IPS DF 6.9 (cell line): ENCODE results near the gene ATF7.

Experiments used
- DNase-seq: peaks from one replicate; pipeline ENCODE4 v3.0.0-alpha.2; 2013; ENCODE audit warnings: low read depth, low spot score
- H3K27ac ChIP-seq: one replicate; pipeline ENCODE4 v1.5.1; 2013; ENCODE audit warnings: low read length, control low read depth
- H3K27me3 ChIP-seq: 2 replicates; pipeline ENCODE4 v1.6.1; 2013; ENCODE audit warnings: mild to moderate bottlenecking, low read length; ENCODE audit not compliant: control insufficient read depth, insufficient read depth
- H3K36me3 ChIP-seq: 2 replicates; pipeline ENCODE4 v1.6.1; 2013; ENCODE audit warnings: low read length; ENCODE audit not compliant: control insufficient read depth, insufficient read depth
- H3K4me1 ChIP-seq: 2 replicates; pipeline ENCODE4 v1.6.1; 2013; ENCODE audit warnings: low read length; ENCODE audit not compliant: control insufficient read depth, insufficient read depth
- H3K4me3 ChIP-seq: 2 replicates; pipeline ENCODE4 v1.5.1; 2013; ENCODE audit warnings: mild to moderate bottlenecking, low read length
- H3K9me3 ChIP-seq: 2 replicates; pipeline ENCODE4 v1.6.1; 2013; ENCODE audit warnings: low read length, inconsistent platforms; ENCODE audit not compliant: control insufficient read depth, insufficient read depth
- WGBS: extraction: QIAGEN DNeasy Blood & Tissue Kit; methylation state at CpG from one replicate; pipeline ENCODE4 v1.1.7; 2013; ENCODE audit warnings: mixed read lengths, missing lambda C conversion rate; ENCODE audit not compliant: insufficient read length, insufficient coverage; 5-methylcytosine and 5-hydroxymethylcytosine counted together

The ATF7 gene

DNA sequence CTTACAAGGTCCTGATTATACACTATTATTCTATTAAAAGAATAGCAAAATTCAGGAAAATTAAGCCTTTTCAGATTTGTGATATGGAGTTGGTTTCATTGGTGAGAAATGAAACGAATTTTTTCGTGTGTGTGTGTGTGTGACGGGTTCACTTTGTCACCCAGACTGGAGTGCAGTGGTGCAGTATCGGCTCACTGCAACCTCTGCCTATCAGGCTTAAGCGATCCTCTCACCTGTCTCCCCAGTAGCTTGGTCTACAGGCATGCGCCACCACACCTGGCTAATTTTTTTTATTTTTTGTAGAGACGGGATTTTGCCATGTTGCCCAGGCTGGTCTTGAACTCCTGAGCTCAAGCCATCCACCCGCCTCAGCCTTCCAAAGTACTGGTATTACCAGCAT lies 164.6 kb downstream of the ATF7 start:
- Histone ChIP-seq H3K9me3 (no peaks in the 10 kb centered on the region), H3K36me3 (peaks cover 71% of the 10 kb centered on the region), H3K4me3 (no peak overlapping the region), H3K27me3 (no peaks in the 10 kb centered on the region), H3K4me1 (no peaks in the 10 kb centered on the region), H3K27ac (no peak overlapping the region)
- DNase-seq: no peak
- 100% methylated on average over 2 of the region's 8 CpGs for WGBS

DNA sequence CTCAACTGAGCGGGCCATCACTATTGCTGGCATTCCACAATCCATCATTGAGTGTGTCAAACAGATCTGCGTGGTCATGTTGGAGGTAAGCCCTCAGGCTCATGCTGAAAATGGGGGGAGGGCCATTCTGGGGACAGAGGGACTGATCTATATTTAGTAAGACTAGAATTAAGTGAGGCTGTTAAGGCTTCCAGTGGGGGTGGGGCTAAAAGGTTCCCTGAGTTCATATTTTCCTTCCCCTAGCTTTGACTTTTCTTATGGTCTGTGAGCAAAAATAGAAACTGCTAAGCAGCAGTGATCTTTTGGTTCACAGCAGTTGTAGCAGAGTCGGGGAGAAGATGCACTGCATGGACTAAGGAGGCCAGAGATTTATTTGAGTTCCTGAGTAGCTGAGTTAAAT lies 165.1 kb downstream of the ATF7 start:
- Histone ChIP-seq H3K9me3 (no peaks in the 10 kb centered on the region), H3K36me3 (peaks cover 68% of the 10 kb centered on the region), H3K4me3 (no peak overlapping the region), H3K27me3 (no peaks in the 10 kb centered on the region), H3K27ac (no peak overlapping the region), H3K4me1 (no peaks in the 10 kb centered on the region)
- WGBS: no CpG with 5 or more reads among the region's 3 CpGs
- DNase-seq: no peak

DNA sequence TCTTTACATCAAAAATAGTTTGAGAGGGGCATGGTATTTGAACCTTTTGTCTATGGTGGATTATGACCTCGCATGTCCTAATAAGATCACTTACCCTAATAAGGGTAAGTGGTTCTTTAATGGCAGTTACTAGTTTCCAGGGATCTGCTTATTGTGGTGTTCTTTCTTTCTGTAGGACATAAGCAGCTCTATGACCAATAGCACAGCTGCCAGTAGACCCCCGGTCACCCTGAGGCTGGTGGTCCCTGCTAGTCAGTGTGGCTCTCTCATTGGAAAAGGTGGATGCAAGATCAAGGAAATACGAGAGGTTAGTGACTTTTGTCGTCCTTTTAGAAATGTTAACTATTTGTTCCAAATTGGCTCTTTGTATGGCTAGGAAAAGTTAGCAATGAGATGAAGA lies 167.1 kb downstream of the ATF7 start:
- Histone ChIP-seq H3K4me1 (no peaks in the 10 kb centered on the region), H3K27ac (no peak overlapping the region)
- WGBS: no CpG with 5 or more reads among the region's 4 CpGs

More for the DNA sequence above, 167.1 kb downstream of the ATF7 start:
- H3K9me3 ChIP-seq: no peaks in the 10 kb centered on the region
- peaks cover 66% of the 10 kb centered on the region for H3K36me3 ChIP-seq
- no peak for DNase-seq
- H3K27me3 ChIP-seq: no peaks in the 10 kb centered on the region
- no peak overlapping the region for H3K4me3 ChIP-seq
